Activated CD4-positive, alpha-beta T cell treated with anti-CD3 and anti-CD28 coated beads for 4 hours (primary cell): ENCODE measurements around the gene AKR1C2.
"Not testable (repeated sequence)": the region's sequence is repeated elsewhere in the genome, so short reads cannot be mapped to it uniquely, and the experiment has no call there.

ENCODE experiments used
- DNase-seq, 2 donors: peaks; one replicate each; pipeline ENCODE4 v3.0.0-alpha.2; 2020

AKR1C2 gene

DNA sequence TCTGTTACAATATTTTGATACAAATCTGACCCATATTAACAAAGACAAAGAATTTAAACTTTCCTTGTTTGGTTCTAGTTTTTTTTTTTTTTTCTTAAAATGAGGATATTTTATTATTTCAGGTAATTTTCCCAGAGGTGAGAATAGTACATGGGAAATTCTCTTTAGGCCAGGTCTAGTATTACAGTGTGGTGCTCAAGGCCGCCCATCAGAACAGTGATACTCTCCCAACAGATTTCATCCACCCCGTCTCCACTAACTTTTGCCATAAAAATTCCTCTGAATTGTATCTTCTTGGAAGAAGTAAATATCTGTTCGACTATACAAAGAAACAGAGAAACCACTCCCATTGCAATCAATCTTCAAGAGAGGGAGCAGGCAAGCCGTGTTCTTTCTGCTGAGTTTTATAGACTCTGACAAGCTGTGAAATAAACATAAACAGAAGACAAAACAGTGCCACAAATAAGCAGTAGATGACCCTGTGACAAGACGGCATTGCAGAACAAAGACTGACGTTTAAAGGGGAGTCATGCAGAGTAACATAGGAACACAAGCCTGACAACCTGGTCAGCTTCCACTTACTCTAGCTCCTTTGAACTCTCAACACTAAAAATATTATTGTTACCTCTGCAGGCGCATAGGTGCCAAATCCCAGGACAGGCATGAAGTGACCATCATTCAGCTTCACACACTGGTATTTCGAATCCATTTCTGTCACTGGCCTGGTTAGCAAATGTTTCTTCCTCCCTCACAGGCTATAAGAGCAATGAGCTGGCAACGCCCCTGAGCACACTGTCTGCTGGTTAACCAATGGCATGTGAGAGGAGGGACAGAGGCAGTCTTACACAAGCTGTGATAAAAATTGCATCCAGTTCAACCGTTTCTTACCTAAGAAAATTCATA, at the start of gene AKR1C2:
AKR1C2 (minus strand) TSS at position 731 of the 903 bp plus-strand sequence; CDS start at position 709, 22 bp downstream.
- not testable (repeated sequence) for DNase-seq

DNA sequence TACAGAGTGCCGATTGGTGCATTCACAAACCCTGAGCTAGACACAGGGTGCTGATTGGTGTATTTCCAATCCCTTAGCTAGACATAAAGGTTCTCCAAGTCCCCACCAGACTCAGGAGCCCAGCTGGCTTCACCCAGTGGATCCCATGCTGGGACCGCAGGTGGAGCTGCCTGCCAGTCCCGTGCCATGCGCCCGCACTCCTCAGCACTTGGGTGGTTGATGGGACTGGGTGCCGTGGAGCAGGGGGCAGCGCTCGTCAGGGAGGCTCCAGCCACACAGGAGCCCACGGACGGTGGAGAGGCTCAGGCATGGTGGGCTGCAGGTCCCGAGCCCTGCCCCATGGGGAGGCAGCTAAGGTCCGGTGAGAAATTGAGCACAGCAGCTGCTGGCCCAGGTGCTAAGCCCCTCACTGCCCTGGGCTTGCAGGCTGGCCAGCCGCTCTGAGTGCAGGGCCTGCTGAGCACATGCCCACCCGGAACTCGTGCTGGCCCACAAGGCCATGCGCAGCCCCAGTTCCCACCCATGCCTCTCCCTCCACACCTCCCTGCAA, 49.4 kb upstream of the AKR1C2 start:
- not testable (repeated sequence) for DNase-seq

DNA sequence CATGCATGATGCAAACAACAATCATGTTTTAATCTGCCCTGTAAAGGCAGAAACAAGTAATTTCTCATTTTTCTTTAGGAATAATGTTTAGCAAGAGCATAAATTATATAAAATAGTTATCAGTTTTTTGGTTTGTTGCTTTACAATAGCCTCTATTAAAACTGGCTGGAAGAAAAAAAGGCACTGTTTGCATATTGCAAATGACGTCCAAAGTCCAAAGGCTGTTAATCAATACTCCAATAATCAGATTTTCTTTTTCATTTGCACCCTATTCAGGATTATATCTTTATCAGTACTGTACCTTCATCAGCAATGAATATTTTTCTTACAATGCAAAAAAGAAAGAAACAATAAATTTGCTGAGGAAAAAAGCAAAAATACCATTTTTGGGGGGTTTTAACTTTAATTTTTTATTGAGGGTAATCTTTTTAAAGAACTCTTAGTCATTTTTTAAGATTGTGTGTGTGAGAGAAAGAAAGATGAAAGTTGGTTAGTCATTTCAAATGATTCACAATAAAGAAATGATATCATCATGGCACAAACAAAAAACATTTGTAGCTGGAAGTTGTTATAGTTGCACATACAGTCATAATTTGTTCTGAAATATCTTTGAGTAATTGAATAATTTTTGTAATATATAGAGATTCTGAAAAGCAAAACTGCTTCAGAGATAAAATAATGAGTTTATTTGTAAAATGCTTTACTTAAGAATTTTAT, 44.4 kb upstream of the AKR1C2 start:
- DNase-seq: no peak

DNA sequence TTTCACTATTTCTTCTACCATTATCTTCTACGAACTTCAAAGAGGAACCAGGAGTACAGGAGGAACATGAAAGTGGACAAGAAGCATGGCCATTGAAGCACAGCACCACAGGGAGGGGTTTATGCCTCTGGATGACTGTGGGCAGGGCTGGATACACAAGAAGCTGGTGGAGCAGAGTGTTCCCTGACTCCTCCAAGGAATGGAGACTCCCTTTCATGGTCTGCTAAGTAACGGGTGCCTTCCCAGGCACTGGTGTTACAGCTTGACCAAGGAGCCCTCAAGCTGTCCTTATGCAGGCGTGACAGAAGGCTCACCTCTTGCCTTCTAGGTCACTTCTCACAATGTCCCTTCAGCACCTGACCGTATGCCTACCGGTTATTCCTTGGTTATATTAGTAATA, 43.4 kb upstream of the AKR1C2 start:
- DNase-seq: not testable (repeated sequence)

DNA sequence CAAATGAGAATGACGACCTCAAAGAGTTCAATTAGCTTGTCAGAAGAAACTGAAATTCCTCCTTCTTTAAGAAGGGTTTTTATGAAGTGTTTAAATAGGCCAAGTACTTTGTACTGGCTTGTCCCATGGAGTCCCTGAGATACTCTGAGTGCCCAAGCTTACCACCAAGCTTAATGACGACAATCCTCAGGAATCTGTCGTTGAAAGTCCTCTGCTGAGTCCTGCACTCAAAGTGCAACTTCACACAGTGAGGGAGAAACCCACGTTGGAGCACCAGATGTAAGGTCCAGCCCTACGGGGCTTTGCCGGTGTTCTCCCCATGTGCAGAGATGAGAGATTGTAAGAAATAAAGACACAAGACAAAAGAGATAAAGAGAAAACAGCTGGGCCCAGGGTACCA, 42.8 kb upstream of the AKR1C2 start:
- no peak for DNase-seq

DNA sequence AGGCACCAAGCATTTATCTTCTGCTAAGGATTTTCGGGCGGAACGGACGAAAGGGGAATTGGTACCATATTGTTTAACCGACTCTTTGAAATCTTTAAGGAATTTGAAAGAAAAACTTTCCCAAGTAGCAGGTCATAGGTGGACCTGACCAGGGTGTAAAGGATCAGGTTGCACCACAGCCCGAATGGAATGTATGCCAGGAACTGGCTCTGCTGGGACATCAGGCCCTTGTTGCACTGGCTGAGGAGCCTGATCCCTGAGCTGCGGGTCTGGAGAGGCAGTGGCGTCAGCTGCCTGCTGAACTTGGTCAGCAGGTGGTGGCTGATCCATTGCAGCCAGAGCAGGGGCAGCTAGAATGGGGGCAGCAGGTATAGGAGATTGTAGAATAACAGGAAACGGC, 41.4 kb upstream of the AKR1C2 start:
- DNase-seq: no peak

DNA sequence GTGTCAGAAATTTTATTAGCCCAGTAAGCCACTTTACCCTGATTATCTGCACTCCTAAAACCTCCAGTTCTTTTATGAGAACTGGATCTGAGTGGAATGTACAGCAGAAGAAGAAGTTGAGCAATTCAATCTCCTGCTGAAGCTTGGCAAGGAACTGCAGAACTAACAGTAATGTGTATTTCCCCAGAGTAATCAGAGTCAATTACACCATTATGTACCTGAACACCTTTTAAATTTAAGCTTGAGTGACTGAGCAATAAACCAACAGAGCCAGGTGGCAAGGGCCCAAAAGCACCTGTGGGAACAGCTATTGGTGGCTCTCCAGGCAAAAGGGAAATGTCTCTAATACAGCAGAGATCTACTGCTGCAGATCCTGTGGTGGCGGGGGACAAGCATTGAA, 40.1 kb upstream of the AKR1C2 start:
- DNase-seq: no peak

DNA sequence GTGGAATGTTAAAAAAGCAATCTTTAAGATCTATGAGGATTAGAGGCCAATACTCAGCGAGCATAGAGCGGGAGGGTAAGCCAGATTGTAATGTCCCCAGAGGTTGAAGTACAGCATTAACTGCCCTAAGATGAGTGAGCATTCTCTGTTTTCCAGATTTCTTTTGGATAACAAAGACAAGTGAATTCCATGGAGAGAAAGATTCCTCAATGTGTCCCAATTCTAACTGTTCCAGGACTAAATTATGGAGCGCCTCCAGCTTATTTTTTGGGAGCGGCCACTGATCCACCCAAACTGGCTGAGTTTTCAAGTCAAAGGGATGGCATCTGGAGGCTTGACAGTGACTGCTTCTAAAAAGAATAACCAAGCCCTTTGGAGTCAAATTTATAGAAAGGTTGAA, 39.3 kb upstream of the AKR1C2 start:
- no peak for DNase-seq

DNA sequence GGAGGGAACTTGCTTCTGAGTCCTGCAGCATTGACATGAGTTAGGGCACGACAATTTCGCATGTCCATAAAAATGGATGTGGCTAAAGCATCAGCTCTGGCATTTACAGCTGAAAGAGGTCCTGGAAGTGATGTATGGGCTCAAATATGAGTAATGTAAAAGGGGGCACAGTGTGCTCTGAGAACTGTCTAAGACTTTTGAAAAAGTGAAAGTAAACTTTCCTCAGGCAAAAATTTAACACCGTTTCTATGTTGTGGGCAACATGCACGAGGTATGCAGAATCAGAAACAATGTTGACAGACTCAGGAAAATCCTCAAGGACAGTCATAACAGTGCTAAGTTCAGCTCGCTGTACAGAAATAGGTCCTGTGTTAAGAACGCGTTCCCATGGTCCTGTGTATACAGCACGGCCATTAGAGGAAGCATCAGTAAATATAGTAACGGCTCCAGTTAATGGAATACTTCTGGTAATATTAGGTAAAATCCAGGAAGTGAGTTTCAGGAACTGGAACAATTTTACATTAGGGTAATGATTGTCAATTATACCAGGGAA, 37.9 kb upstream of the AKR1C2 start:
- DNase-seq: no peak

DNA sequence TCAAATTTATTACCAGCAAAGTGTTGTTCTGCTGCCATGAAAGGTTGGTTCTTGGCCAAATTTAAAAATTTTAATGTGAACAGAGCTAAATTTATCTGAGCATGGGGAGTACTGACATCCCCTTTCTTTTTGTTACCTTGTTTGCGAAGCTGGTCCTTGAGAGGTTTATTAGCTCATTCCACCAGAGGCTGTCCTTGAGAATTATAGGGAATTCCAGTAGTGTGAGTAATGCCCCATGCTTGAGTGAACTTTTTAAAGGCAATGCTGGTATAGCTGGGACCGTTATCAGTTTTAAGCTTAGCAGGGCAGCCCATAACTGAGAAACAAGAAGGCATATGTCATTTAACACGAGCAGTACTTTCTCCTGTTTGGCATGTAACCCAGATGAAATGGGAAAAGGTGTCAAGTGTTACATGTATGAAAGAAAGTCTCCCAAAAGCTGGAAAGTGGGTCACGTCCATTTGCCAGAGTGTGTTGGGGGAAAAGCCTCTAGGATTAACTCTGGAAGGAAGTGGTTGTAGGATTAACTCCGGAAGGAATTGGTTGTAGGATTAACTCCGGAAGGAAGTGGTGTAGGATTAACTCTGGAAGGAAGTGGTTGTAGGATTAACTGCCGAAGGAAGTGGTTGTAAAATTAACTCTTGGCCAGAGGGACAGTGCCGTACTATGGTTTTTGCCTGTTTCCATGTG, 37.3 kb upstream of the AKR1C2 start:
- DNase-seq: no peak

DNA sequence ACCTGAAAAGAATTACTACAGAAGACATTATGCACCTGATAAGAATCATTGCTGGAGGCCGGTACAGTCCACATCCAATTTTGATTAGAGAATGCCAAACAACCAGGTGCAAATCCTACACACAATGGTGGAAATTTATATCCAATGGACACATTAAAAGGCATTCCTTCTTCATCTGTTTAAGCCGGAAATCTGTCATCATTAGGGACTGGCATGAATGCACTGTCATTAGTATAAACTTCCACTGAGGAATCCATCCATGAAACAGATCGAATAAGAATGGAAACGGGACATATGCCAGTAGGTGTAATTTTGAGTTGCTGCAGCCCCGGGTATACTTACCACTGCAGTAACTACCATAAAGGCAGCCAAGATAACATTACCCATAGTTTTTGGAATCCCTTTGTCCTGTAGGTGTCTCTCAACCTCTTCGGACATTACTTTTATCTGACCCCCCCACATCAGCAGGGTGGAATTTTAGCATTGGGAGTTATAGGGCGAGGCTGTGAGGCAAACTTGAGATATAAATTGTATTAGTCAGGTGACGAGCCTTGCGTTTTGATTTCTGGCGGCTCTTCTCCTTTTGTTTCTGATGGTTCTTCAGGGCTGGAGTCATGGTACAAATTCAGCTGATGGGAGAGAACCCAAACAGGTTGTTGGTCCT, 36.5 kb upstream of the AKR1C2 start:
- no peak for DNase-seq

DNA sequence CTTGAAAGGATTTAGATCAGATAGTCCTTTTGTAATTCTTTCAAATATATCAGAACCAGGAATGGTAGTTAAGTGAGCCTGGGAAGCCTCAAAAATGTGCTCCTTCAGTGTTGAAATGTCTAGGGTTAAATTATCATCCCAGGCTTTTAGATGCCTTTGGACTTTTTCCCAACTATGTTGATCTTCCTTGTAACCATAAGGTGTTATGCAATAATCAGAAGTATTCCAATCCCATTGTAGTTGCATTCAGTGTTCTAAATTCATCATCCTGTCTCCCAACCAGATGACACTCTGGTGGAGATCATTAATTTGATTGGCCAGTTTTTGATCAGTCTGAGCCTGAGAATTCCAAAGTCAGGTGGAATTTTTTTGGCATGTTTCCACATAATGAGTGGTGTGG, 35.1 kb upstream of the AKR1C2 start:
- DNase-seq: no peak

DNA sequence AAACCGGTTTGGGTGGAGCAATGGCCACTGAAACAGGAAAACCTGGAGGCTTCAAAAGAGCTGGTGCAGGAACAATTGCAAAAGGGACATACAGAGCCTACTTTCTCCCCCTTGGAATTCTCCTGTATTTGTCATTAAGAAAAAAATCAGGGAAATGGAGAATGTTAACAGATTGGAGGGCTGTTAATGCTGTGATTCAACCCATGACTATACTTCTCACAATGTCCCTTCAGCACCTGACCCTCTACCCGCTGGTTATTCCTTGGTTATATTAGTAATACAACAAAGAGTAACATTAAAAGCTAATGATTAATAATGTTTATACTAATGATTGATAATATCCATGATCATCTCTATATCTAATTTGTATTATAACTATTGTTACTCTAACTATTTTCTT, 34.4 kb upstream of the AKR1C2 start:
- DNase-seq: no peak

DNA sequence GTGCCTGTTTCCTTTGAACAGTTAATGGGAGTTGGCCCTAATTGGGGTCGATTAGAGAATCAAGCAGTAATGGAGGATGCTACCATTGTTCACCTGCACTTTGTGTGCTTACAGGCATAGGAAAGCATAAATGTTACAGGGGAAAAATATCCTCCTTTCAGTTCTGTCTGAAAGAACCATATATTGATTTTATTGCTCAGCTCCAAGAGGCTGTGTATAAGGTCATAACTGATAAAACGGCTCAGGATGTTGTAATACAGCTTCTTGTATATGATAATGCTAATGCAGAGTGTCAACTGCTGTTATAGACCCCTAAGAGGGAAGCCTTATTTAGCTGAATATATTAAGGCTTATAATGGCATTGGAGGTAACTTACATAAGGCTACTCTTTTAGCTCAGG, 32.9 kb upstream of the AKR1C2 start:
- no peak for DNase-seq

DNA sequence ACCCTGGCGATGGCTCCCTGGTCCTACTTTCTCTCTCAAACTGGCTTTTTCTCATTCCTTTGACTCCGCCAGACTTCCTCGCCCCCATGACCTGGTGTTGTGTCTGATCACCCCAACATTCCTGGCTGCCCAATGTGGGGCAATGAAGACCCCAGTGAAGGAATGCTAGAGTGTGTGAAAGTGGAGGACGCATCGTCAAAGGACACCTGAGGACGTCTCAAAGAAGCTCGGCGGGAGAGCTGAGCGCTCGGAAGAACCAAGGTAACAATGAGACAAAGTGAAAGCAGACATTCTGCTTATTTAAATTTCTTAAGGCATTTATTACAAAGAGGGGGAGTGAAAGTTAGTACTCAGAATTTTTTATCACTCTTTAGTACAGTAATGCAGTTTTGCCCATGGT, 31.7 kb upstream of the AKR1C2 start:
- no peak for DNase-seq

DNA sequence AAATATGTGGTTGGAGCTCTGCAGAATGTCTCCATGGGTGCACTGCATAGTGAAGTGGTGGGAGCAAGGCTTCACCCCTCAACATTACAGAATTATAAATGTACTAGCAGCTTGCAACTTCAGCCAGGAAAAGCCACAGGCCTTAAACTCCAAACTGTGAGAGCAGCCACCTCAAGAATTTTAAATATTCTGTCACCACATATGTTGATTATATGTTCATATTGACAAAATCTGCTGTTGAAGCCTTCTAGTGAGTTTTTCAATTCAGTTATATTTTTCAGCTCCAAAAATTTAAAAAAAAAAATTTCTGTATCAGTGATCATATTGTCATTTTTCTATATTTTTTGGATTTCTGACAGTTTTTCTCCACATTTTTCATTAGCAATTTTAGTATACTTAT, 30.9 kb upstream of the AKR1C2 start:
- no peak for DNase-seq

DNA sequence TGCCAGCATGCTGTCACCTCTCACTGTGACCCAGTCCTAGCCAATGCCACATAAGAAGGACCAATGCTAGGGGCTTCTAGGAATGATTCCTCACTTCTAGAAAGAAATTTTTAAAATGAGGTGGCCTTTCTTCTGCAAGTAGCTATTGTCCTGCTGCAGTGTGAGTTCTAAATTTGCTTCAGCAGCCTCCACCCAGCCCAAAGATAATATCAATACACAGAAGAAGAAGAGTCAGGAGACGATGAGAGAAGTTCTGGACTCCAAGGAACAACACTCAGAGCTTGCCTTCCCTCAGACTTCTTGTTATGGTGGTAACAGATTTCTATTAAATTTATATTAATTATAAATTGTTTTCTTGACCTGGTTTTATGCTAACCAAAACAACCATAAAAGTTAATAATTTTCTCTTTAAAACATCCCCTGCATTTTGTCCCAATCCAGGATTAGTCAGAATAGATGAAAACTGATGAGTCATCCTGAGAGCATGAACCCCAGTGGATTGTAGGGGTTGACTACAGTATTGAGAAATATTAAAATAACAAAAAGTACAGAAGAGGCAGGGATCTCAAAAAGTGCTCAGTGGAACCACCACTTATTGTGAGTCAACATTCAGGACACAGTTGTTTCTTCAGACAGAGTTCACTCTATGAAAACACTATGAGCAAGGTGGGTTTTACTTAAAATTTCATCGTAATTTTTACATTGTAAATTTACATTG, 29.6 kb upstream of the AKR1C2 start:
- DNase-seq: no peak

DNA sequence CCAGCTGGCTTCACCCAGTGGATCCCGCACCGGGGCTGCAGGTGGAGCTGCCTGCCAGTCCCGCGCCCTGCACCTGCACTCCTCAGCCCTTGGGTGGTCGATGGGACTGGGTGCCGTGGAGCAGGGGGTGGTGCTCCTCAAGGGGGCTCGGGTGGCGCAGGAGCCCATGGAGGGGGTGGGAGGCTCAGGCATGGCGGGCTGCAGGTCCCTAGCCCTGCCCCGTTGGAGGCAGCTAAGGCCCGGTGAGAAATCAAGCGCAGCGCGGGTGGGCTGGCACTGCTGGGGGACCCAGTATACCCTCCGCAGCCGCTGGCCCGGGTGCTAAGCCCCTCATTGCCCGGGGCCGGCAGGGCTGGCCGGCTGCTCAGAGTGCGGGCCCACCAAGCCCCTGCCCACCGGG, 28.8 kb upstream of the AKR1C2 start:
- DNase-seq: not testable (repeated sequence)

DNA sequence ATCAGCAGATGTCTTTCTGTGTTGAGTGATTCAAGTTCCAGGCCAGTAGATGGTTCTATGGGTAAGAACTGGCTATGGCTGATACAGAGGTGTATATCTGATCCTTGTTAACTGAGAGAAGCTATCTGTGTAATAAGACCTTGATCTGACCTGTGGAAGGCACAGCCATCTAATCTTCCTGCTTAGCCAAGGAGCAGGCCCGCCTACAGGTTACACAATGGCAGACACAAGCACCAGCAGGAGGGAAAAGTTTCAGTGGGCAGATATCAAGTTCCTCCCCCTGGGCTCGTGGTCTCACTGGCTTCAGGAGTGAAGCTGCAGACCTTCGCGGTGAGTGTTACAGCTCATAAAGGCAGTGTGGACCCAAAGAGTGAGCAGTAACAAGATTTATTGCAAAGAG, 27.9 kb upstream of the AKR1C2 start:
- not testable (repeated sequence) for DNase-seq

DNA sequence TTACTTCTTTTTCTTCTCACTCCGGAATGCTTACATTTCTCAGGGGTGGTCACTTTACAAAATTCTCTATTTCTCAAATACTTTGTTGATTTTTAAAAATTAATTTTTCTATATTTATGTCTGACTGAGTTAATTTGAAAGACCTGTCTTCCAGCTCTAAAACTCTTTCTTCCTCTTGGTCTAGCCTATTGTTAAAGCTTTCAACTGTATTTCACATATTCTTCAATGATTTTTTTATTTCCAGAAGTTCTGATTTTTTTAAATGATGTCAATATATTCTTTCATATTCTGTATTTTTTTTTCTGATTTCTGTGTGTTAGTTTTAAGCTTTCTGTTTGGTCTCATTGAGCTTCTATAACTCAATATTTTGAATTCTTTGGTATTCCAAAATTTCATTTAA, 27.3 kb upstream of the AKR1C2 start:
- no peak for DNase-seq

DNA sequence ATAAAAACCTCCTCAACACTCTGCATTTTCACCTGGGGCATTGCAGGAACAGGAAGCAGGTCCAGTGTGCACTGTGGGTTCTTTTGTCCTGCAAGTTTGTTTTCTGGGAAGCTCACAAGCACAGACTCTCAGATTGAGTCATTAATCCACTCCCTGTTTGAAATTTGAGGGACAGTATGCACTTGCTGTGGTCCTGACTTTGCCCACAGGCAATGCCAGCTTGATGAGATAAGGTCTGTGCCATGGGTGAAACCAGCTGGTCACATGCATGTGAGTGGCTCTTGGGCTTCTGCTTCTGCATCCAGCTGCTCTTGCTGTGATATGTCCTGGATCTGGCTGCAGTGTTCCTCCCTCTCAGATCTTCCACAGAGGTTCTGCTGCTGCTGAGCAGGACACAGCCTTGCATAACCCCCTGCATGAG, 21.8 kb upstream of the AKR1C2 start:
- not testable (repeated sequence) for DNase-seq
